ENCODE results near the gene SPATA12. TPM values are rescaled to one million over a fixed set of nuclear protein-coding genes. Genes with fewer than 3 reads are reported as not detected.

SPATA12 gene
- total and polyA plus RNA-seq, 3 donors from 2014 or later = 4.3 to 32.0 (median 10.2) TPM

DNA sequence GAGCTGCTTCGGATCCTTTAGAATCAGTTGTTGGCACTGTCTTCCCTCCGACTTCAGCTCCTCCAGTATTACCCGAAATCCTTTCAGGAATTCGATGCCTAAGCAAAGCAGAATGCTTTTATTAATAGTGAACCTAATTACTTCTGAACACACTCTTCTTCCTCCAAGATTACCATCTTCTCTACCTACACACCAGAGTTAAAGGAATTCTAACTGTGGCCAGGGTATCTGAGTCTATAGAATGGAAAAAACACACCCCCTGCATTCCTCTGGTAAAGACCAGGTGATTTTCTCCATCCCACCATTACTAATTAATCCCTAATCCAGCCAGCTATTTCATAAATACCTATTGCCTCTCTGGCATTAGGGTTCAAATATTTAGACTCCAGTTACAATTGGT lies 49.8 kb downstream of the SPATA12 start:
- Histone ChIP-seq H3K9me3 (no peaks in the 10 kb centered on the region), H3K36me3 (ENCODE audit: low read depth, missing control alignments) (no peaks in the 10 kb centered on the region), H3K27ac (no peak overlapping the region), H3K4me1 (no peaks in the 10 kb centered on the region), H3K27me3 (no peaks in the 10 kb centered on the region), H3K4me3 (no peak overlapping the region)
- TF ChIP-seq POLR2A (IDR thresholded peaks at IDR 0.05) = no peak
- TF ChIP-seq, protein P1, sequence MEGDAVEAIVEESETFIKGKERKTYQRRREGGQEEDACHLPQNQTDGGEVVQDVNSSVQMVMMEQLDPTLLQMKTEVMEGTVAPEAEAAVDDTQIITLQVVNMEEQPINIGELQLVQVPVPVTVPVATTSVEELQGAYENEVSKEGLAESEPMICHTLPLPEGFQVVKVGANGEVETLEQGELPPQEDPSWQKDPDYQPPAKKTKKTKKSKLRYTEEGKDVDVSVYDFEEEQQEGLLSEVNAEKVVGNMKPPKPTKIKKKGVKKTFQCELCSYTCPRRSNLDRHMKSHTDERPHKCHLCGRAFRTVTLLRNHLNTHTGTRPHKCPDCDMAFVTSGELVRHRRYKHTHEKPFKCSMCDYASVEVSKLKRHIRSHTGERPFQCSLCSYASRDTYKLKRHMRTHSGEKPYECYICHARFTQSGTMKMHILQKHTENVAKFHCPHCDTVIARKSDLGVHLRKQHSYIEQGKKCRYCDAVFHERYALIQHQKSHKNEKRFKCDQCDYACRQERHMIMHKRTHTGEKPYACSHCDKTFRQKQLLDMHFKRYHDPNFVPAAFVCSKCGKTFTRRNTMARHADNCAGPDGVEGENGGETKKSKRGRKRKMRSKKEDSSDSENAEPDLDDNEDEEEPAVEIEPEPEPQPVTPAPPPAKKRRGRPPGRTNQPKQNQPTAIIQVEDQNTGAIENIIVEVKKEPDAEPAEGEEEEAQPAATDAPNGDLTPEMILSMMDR (IDR thresholded peaks at IDR 0.05) = no peak
- WGBS, 2 donors = 89 to 90% methylated on average over 4 of the region's 4 CpGs
- DNase-seq = no peak
- intact Hi-C loops (cut with DNase I; ENCODE audit: low total_unique reads) = no loop called here

DNA sequence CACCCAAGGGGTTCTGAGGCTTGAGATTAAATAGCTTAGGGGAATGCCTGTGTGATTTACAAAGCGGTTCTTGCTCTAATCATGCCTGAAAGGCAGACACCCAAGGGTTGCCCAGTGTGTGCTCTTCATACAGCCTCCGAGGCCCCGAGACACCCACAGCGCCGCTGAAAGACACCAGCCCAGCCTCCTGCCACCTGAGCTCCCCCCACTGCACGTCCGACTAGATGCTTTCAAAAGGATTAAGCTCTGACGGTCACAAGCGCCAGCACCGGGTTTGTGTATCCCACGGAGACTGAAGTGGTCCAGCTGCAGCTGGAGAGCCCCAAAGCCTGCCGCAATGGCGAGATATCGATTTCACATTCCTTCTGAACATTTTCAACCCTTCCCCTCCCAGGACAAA lies 50.3 kb downstream of the SPATA12 start:
- TF ChIP-seq, protein P1 (IDR thresholded peaks at IDR 0.05) = no peak
- no peak for TF ChIP-seq POLR2A (IDR thresholded peaks at IDR 0.05)
- H3K4me1 ChIP-seq = no peaks in the 10 kb centered on the region
- no peaks in the 10 kb centered on the region for H3K9me3 ChIP-seq
- 77 to 82% methylated on average over 14 of the region's 14 CpGs for WGBS, 2 donors
- no peak for DNase-seq
- intact Hi-C loops (cut with DNase I; ENCODE audit: low total_unique reads) = no loop called here
- no peaks in the 10 kb centered on the region for H3K36me3 ChIP-seq (ENCODE audit: low read depth, missing control alignments)
- no peak overlapping the region for H3K4me3 ChIP-seq
- no peak overlapping the region for H3K27ac ChIP-seq
- no peaks in the 10 kb centered on the region for H3K27me3 ChIP-seq

DNA sequence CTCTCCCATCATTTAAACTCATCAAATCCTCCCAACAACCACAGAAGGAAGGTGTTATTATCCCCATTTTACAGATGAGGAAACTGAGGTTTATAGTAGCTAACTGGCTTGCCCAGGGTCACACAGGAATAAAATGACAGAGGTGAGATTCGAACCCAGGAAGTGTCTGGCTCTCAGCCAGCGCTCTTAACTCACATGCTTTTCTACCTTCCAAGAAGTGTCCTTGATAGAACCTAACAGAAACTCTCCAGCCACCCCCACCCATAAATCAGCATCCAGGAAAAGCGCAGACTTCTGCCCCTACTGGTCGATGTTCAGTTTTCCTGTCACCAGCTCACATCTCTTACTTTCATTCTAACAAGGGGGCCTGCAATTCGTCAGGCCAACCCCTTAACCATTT lies 51.7 kb downstream of the SPATA12 start:
- Histone ChIP-seq H3K4me3 (no peak overlapping the region), H3K9me3 (no peaks in the 10 kb centered on the region), H3K27ac (no peak overlapping the region), H3K27me3 (no peaks in the 10 kb centered on the region), H3K4me1 (no peaks in the 10 kb centered on the region), H3K36me3 (ENCODE audit: low read depth, missing control alignments) (no peaks in the 10 kb centered on the region)
- WGBS, 2 donors = 57 to 67% methylated on average over 5 of the region's 5 CpGs
- no peak for DNase-seq
- TF ChIP-seq POLR2A (IDR thresholded peaks at IDR 0.05) = no peak
- TF ChIP-seq, protein P1 (IDR thresholded peaks at IDR 0.05) = peak in 1 of 3 experiments; percentile 19
- intact Hi-C loops (cut with DNase I; ENCODE audit: low total_unique reads) = no loop called here

DNA sequence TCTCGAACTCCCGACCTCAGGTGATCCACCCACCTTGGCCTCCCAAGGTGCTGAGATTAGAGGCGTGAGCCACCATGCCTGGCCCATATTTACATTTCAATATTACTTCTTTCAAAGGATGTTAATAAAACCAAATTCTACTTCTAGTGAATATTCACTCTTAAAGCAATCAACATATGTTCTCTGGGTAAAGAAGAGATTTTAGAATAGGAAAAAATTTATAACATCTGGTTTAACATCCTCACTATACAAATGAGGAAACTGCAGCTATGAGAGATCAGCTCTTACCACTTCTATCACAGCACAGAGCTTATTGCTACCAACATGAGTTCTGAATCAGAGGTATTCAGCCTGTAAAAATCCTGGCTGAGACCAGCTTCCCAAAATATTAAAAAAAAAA lies 56.0 kb downstream of the SPATA12 start:
- TF ChIP-seq, protein P1 (IDR thresholded peaks at IDR 0.05) = no peak
- no peak for TF ChIP-seq POLR2A (IDR thresholded peaks at IDR 0.05)
- Histone ChIP-seq H3K4me1 (no peaks in the 10 kb centered on the region), H3K9me3 (no peaks in the 10 kb centered on the region), H3K27ac (no peak overlapping the region), H3K4me3 (no peak overlapping the region), H3K27me3 (no peaks in the 10 kb centered on the region), H3K36me3 (ENCODE audit: low read depth, missing control alignments) (no peaks in the 10 kb centered on the region)
- WGBS, 2 donors = 91 to 97% methylated on average over 3 of the region's 3 CpGs
- intact Hi-C loops (cut with DNase I; ENCODE audit: low total_unique reads) = no loop called here
- DNase-seq = no peak

DNA sequence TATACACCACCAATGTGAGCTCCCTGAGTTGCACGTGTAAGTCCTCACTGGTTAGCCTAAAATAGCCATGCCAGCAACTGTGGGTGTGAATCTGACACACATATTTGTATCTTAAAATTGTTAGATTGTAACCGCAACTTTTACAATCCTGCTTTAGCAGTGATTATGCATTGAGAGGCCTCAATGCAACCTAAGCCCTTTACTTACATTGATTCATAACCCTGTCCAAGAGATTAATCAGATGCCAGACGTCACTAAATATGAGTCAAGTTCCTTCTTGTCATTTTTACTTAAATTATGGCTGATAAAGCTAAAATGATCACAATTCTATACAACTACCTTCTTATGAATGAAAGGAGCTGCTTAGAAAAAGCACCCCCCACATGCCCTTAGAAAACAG lies 57.8 kb downstream of the SPATA12 start:
- Histone ChIP-seq H3K36me3 (ENCODE audit: low read depth, missing control alignments) (no peaks in the 10 kb centered on the region), H3K4me3 (no peak overlapping the region), H3K4me1 (no peaks in the 10 kb centered on the region), H3K27ac (no peak overlapping the region), H3K27me3 (no peaks in the 10 kb centered on the region), H3K9me3 (no peaks in the 10 kb centered on the region)
- intact Hi-C loops (cut with DNase I; ENCODE audit: low total_unique reads) = no loop called here
- no peak for TF ChIP-seq POLR2A (IDR thresholded peaks at IDR 0.05)
- 34 to 40% methylated on average over 3 of the region's 3 CpGs for WGBS, 2 donors
- no peak for DNase-seq

All from testis (tissue), 3 donors.